ENCODE data around the gene KIR2DL1.
"Not testable (repeated sequence)": the region's sequence is repeated elsewhere in the genome, so short reads cannot be mapped to it uniquely, and the experiment has no call there.

Gene KIR2DL1

DNA sequence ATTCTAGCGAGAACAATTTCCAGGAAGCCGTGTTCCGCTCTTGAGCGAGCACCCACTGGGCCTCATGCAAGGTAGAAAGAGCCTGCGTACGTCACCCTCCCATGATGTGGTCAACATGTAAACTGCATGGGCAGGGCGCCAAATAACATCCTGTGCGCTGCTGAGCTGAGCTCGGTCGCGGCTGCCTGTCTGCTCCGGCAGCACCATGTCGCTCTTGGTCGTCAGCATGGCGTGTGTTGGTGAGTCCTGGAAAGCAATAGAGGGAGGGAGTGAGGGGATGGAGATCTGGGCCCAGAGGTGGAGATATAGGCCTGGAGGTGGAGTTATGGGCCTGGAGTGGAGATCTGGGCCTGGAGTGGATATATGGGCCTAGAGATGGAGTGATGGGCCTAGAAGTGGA is at the start of gene KIR2DL1:
Gene KIR2DL1 (plus strand): TSS at position 148 of the 400 bp plus-strand sequence. CDS start 58 bp downstream, at position 206.
- FAIRE-seq, result not testable (repeated sequence)

- FAIRE-seq, result no peak
These were observed 45.5 kb upstream of the KIR2DL1 start, which contains the start of gene KIR3DL3 for GRCh38 chr19:54724142-54724541. TSS of gene KIR3DL3 (plus strand) at chr19:54724442. CDS start at chr19:54724497, 55 bp downstream.

GRCh38 chr19:54724644-54725043 is 44.9 kb upstream of the KIR2DL1 start:
- no peak for FAIRE-seq

DNA sequence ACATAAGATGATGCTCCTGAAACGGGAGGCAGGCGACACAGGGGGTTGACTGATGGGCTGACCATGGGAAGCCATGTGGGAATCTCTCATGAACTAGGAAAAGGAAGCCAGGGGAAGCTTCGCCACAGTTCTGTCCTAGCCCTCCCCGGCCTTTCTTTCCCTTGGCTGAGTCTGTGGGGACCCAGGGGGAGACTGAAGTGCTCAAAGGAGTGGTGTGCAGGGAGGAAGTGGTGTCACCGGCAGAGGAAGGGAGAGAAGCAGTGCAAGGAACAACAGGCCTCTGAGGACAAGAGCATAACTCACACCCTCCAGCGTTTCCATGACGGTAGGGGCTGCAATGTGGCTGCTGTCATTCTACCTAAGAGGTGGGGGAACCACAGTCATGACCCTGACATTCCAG is 44.3 kb upstream of the KIR2DL1 start:
- FAIRE-seq, result no peak

- FAIRE-seq, result no peak
These were observed 42.0 kb upstream of the KIR2DL1 start for GRCh38 chr19:54727562-54727961.

DNA sequence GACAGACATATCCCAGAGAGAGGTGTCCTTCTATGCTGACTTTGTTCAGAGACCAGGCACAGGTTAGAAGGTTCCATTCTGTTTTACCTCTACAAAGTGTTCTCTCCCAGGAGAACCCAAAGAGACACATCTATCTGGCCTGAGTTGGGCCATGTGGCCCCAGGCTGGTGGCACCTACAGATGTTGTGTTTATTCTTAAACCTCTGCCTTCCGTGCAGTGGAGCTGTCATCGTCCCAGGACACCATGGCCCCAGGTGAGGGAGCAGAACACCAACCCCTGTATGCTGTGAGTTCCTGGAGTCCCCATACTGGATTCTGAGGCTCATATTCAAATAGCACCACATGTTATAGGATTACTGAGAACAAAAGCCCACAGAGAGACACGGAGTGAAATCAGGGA is 41.4 kb upstream of the KIR2DL1 start:
- FAIRE-seq, result no peak

DNA sequence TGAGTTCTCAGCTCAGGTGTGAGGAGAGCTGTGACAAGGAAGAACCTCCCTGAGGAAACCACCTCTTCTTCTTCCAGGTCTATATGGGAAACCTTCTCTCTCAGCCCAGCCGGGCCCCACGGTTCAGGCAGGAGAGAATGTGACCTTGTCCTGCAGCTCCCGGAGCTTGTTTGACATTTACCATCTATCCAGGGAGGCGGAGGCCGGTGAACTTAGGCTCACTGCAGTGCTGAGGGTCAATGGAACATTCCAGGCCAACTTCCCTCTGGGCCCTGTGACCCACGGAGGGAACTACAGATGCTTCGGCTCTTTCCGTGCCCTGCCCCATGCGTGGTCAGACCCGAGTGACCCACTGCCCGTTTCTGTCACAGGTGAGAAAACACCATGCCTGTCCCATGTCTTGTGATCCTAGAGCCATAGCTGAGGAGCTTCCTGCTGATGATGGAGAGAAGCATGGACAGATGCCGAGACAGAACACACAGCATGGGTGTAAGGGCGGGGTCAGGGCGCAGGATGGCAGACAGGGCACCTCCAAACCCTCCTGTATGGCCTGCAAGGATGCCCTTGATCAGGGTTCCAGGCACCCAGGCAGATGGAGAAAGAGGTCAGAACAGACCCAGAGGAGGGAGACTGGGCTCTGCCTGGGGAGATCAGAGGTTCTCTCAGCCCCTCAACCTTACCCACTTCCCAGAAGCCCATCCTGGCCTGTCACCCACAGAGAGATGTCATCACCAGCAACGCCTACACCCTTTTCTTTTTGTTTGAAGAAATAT is 40.0 kb upstream of the KIR2DL1 start:
- no peak for FAIRE-seq

GRCh38 chr19:54731191-54731590 is 38.4 kb upstream of the KIR2DL1 start:
- FAIRE-seq, result no peak

GRCh38 chr19:54738306-54738705 is 31.3 kb upstream of the KIR2DL1 start, which contains the start of gene KIR2DL3:
TSS of gene KIR2DL3 (plus strand) at chr19:54738513. CDS start at chr19:54738546, 33 bp downstream.
- FAIRE-seq, result not testable (repeated sequence)

DNA sequence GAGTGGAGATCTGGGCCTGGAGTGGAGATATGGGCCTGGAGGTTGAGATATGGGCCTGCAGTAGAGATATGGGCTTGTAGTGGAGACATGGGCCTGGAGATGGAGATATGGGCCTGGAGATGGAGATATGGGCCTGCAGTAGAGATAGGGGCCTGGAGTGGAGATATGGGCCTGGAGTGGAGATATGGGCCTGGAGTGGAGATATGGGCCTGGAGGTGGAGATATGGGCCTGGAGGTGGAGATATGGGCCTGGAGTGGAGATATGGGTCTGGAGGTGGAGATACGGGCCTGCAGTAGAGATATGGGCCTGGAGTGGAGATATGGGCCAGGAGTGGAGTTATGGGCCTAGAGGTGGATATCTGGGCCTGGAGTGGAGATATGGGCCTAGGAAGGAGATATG is 30.9 kb upstream of the KIR2DL1 start:
- FAIRE-seq, result no peak

GRCh38 chr19:54739587-54740497 is 29.8 kb upstream of the KIR2DL1 start:
- FAIRE-seq, result no peak

- not testable (repeated sequence) for FAIRE-seq
These were observed 27.6 kb upstream of the KIR2DL1 start for GRCh38 chr19:54741950-54742349.

DNA sequence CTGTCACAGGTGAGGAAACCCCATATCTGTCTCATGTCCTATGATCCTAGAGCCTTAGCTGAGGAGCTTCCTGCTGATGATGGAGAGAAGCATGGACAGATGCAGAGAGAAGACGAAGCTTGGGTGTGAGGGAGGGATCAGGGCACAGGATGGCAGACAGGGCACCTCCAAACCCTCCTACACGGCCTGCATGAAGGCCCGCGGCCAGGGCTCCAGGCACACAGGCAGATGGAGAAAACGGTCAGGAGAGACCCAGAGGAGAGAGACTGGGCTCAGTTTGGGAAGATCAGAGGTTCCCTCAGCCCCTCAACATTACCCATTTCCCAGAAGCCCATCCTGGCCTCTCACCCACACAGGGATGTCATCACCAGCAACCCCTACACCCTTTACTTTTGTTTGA is 25.5 kb upstream of the KIR2DL1 start:
- not testable (repeated sequence) for FAIRE-seq

GRCh38 chr19:54747614-54748322 is 21.8 kb upstream of the KIR2DL1 start:
- not testable (repeated sequence) for FAIRE-seq

DNA sequence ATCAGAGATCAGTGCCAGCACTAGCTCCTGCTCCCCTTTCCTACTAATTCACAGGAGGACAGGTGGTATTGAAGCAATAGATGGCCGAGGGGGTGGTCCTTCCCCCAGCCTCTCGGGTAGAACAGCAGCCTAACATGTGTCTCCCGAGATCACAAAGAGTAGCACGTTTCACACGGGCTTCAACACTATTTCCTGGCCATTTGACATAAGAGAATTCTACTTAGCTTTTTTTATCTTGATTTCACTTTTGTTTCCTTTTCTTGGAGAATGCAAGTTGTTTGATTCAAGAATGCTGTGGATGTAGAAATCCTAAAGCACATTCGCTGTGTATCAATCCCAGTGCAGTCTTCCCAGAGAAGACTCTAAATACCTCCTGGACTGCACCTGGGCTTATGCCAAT is 19.3 kb upstream of the KIR2DL1 start:
- not testable (repeated sequence) for FAIRE-seq

DNA sequence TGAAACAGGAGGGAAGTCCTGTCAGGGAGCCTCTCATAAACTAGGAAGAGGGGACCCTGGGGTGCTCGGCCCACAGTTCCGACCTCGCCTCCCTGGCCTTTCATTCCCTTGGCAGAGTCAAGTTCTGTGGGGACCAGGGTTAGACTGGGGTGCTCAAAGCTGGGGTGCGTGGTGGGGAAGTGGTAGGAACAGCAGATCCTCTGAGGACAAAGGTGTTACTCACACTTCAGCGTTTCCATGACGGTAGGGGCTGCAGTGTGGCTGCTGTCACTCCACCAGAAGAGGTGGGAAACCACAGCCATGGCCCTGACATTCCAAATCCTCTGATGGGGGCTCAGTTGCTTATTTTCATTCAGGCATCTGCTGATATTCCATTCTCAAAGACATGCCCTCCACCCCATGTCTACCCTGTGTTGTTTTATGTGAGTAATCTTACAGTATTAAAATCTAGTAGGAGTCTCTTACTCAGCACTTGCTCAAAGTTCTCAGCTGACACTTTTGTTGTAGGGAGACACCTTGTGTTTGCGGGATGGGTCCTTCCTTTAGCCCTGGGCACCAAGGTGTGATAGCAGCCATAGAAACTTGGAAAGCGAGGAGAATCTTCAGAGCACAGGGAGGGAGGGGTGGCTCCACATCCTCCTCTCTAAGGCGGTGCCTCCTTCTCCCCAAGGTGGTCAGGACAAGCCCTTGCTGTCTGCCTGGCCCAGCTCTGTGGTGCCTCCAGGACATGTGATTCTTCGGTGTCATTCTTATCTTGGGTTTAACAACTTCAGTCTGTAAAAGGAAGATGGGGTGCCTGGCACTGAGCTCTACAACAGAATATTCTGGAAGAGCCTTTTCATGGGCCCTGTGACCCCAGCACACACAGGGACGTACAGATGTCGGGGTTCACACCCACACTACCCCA is 13.1 kb upstream of the KIR2DL1 start:
- FAIRE-seq, result not testable (repeated sequence)

DNA sequence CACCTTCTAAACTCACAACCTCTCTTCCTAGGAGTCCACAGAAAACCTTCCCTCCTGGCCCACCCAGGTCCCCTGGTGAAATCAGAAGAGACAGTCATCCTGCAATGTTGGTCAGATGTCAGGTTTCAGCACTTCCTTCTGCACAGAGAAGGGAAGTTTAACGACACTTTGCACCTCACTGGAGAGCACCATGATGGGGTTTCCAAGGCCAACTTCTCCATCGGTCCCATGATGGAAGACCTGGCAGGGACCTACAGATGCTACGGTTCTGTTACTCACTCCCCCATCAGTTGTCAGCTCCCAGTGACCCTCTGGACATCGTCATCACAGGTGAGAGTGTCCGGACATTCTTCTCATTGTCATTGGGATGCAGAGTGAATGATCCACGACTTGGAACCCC is 11.0 kb upstream of the KIR2DL1 start:
- FAIRE-seq, result not testable (repeated sequence)

DNA sequence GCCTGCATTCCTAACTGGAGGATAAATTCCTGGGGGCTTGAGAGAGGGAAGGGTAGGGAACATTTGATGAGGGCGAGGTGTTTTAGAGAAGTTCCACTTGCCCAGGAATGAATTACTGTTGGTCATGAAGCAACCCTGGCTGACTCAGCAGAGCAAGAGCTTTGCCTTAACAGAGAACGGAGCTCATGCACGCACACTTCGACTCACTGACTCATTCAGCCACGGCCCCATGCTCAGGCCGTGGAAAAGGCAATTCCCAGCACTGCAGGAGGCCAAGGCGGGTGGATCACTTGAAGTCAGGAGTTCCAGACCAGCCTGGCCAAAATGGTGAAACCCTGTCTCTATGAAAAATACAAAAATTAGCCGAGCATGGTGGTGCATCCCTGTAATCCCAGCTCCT is 5.4 kb upstream of the KIR2DL1 start:
- FAIRE-seq, result not testable (repeated sequence)

GRCh38 chr19:54766464-54766863 is 3.1 kb upstream of the KIR2DL1 start:
- not testable (repeated sequence) for FAIRE-seq

DNA sequence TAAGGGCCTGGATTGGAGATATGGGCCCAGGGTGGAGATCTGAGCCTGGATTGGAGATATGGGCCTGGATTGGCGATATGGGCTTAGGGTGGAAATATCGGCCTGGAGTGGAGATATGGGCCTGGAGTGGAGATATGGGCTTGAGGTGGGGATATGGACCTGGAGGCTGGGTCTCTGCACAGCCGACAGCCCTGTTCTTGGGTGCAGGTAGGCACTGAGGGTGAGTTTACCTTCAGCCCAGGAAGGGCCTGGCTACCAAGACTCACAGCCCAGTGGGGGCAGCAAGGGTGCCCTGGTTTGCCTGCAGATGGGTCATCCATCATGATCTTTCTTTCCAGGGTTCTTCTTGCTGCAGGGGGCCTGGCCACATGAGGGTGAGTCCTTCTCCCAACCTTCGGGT is 918 bp downstream of the KIR2DL1 start:
- not testable (repeated sequence) for FAIRE-seq

Measured in colon (tissue), 2 donors.